ENCODE results near the gene ETV5. TPM values are rescaled to one million over a fixed set of nuclear protein-coding genes. Genes with fewer than 3 reads are reported as not detected.

The ETV5 gene
- total and polyA plus RNA-seq, 7 experiments from 2014 or later, result 0.56 to 2.3 (median 0.97) TPM; not detected in 3

DNA sequence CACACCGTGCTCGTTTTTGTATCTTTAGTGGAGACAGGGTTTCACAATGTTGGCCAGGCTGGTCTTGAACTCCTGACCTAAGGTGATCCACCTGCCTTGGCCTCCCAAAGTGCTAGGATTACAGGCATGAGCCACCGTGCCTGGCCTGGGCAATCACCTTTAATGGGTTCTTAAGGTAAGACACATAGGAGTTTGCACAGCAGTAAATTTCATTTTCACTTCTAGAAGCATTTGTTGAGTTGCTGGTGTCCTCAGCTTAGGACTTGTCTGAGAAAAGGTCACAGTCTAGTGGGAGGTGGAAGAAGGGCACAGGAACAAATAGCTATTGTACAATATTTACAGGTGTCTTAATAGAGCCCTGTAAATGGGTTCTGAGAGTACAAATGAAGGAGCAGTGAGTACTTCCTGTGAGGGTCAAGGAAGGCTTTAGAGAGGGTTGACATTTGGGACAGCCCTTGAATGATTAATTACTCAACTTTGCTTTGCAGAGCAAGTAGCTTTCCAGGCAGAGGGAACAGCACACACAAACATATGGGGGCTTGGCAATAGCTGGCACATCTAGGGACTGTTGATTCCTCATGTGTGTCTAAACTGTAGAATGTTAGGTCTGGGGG lies 8.7 kb upstream of the ETV5 start:
- no peaks in the 10 kb centered on the region for H3K4me1 ChIP-seq (ENCODE audit: control insufficient read depth in 2 of 2, insufficient read depth in 2 of 2, low read length in 2 of 2)
- Mint-ChIP-seq H3K4me3 (no peak overlapping the region), H3K36me3 (no peaks in the 10 kb centered on the region), H3K4me1 (no peaks in the 10 kb centered on the region), H3K27me3 (peaks cover 62 to 71% (median 69%) of the 10 kb centered on the region in 5 donors), H3K9me3 (peaks cover 0 to 5% (median 0%) of the 10 kb centered on the region in 11 donors), H3K27ac (no peak overlapping the region)
- intact Hi-C loops (cut with micrococcal nuclease), result no loop called here
- ATAC-seq (no peak), DNase-seq (no peak)
- no peaks in the 10 kb centered on the region for H3K27me3 ChIP-seq (ENCODE audit: control insufficient read depth in 2 of 2, insufficient read depth in 2 of 2, low read length in 2 of 2)
- H3K27ac ChIP-seq (ENCODE audit: low read depth, low read length), result no peak overlapping the region
- CTCF ChIA-PET, result no interaction called here
- H3K9me3 ChIP-seq (ENCODE audit: control insufficient read depth in 2 of 3, low read length in 3 of 3), result no peaks in the 10 kb centered on the region
- no peaks in the 10 kb centered on the region for H3K36me3 ChIP-seq (ENCODE audit: control insufficient read depth in 2 of 3, insufficient read depth in 3 of 3, low read length in 3 of 3)
- POLR2A ChIA-PET, result no interaction called here
- no peak overlapping the region for H3K4me3 ChIP-seq (ENCODE audit: low read length)

DNA sequence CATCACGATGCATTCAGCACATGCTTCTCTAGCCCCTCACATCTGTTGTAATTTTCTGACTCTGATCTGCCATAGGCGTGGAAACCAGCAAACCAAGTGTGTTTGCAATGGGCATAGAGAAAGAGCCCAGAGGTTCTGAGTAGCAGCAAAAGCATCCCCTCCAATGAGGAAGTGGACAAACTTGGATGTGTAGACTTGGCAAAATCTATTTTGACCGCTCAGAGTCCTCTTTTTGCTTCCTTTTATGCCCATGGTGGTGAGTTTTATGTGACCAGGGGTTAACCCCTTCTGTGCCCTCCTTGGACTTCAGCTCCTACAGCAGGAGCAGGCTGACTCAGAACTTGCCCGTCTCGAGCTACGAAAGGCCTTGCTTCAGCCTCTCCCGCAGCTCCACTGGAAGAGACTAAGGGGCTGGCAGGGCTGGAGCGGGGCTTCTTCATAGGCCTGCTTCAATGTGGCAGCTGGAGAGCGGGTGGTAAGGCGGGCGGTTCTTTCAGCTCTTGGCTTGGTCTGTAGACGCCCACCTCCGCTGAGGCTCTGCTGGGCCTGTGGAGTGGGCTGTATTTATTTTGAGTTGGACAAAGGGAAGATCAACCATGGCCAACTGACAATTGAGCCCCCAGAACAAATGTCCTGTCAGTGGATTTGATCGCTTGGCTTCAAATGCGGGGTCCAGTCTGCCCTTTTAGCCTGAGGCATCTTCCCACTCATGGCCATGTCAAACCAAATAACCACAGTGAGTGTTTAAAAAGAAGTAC lies 6.5 kb upstream of the ETV5 start:
- DNase-seq (no peak), ATAC-seq (no peak)
- H3K36me3 Mint-ChIP-seq, result no peaks in the 10 kb centered on the region
- H3K4me1 ChIP-seq (ENCODE audit: control insufficient read depth in 2 of 2, insufficient read depth in 2 of 2, low read length in 2 of 2), result peaks cover 1 to 7% of the 10 kb centered on the region in 2 donors
- peaks cover 7 to 10% (median 8%) of the 10 kb centered on the region in 7 donors for H3K4me1 Mint-ChIP-seq
- no peaks in the 10 kb centered on the region for H3K36me3 ChIP-seq (ENCODE audit: control insufficient read depth in 2 of 3, insufficient read depth in 3 of 3, low read length in 3 of 3)
- H3K27ac ChIP-seq (ENCODE audit: low read depth, low read length), result no peak overlapping the region
- intact Hi-C loops (cut with micrococcal nuclease), result no loop called here
- no peak overlapping the region for H3K4me3 Mint-ChIP-seq
- no peak overlapping the region for H3K4me3 ChIP-seq (ENCODE audit: low read length)
- ChIA-PET POLR2A (no interaction called here), CTCF (no interaction called here)
- H3K27me3 ChIP-seq (ENCODE audit: control insufficient read depth in 2 of 2, insufficient read depth in 2 of 2, low read length in 2 of 2), result peaks cover 5 to 9% of the 10 kb centered on the region in 2 donors
- H3K27ac Mint-ChIP-seq, result no peak overlapping the region
- no peaks in the 10 kb centered on the region for H3K9me3 ChIP-seq (ENCODE audit: control insufficient read depth in 2 of 3, low read length in 3 of 3)
- H3K27me3 Mint-ChIP-seq, result peaks cover 78 to 86% (median 81%) of the 10 kb centered on the region in 5 donors
- peaks cover 0 to 5% (median 0%) of the 10 kb centered on the region in 11 donors for H3K9me3 Mint-ChIP-seq

GRCh38 chr3:186110975-186111974 lies 2.4 kb upstream of the ETV5 start:
- DNase-seq (no peak), ATAC-seq (no peak)
- H3K4me3 Mint-ChIP-seq, result peak overlapping the region; percentile 33 to 94 (median 86)
- CTCF ChIA-PET, result no interaction called here
- H3K27ac Mint-ChIP-seq, result no peak overlapping the region
- peaks cover 82 to 91% (median 86%) of the 10 kb centered on the region in 5 donors for H3K27me3 Mint-ChIP-seq
- Histone ChIP-seq H3K27me3 (ENCODE audit: control insufficient read depth in 2 of 2, insufficient read depth in 2 of 2, low read length in 2 of 2) (peaks cover 18 to 44% of the 10 kb centered on the region in 2 donors), H3K27ac (ENCODE audit: low read depth, low read length) (no peak overlapping the region), H3K36me3 (ENCODE audit: control insufficient read depth in 2 of 3, insufficient read depth in 3 of 3, low read length in 3 of 3) (no peaks in the 10 kb centered on the region), H3K4me3 (ENCODE audit: low read length) (no peak overlapping the region), H3K9me3 (ENCODE audit: control insufficient read depth in 2 of 3, low read length in 3 of 3) (no peaks in the 10 kb centered on the region), H3K4me1 (ENCODE audit: control insufficient read depth in 2 of 2, insufficient read depth in 2 of 2, low read length in 2 of 2) (peaks cover 23 to 35% of the 10 kb centered on the region in 2 donors)
- peaks cover 0 to 5% (median 0%) of the 10 kb centered on the region in 11 donors for H3K9me3 Mint-ChIP-seq
- intact Hi-C loops (cut with micrococcal nuclease), result no loop called here
- POLR2A ChIA-PET, result no interaction called here
- peaks cover 34 to 38% (median 36%) of the 10 kb centered on the region in 7 donors for H3K4me1 Mint-ChIP-seq
- no peaks in the 10 kb centered on the region for H3K36me3 Mint-ChIP-seq

DNA sequence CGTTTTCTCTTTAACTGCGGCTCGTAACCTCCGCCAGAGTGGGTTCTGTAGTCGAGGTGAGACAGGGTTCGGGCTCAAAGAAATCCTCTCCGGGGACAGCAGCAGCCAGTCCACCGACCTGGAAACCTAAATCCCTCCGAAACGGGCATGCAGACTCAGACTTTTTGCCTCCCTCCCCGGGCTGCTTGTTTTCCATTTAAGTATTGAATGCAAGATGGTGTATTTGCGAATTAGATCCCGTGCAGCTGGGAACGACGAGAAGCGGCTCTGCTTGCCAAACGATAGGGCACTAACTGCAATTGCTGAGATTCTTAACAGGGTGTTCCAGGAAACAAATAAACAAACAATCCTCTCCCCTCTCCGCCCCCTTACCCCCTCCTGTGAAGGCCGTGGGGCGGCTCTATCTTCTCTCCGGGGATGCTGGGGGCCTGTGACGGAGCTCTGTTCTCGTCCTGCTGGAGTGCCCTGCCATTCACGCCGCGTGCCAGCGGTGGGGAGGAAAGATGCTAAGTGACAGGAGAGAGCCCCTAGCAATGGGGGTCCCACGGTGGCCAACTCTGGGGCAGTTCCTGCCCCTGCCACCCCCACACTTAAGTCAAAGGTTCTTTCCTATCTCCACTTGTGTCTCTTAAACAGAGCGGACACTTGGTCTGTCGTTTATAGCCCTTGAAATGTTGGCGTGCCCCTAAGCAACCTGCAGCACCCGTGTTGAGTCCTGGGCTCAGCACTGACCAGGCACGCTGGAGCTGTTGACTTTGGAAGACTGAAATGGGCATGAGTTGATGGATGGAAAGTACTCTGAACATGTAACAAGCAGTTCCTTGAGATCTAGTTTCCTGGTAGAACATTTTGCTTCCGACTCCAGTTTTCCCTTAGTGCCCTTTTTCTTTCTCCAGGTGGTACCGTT lies 1.3 kb upstream of the ETV5 start:
- H3K9me3 Mint-ChIP-seq, result peaks cover 0 to 5% (median 0%) of the 10 kb centered on the region in 11 donors
- H3K9me3 ChIP-seq (ENCODE audit: control insufficient read depth in 2 of 3, low read length in 3 of 3), result no peaks in the 10 kb centered on the region
- no peak overlapping the region for H3K27ac Mint-ChIP-seq
- CTCF ChIA-PET, result no interaction called here
- ATAC-seq (no peak), DNase-seq (peak in 2 of 9 donors; percentile 11 to 13)
- H3K27me3 Mint-ChIP-seq, result peaks cover 85 to 88% (median 87%) of the 10 kb centered on the region in 5 donors
- peaks cover 23 to 35% of the 10 kb centered on the region in 2 donors for H3K4me1 ChIP-seq (ENCODE audit: control insufficient read depth in 2 of 2, insufficient read depth in 2 of 2, low read length in 2 of 2)
- H3K36me3 ChIP-seq (ENCODE audit: control insufficient read depth in 2 of 3, insufficient read depth in 3 of 3, low read length in 3 of 3), result no peaks in the 10 kb centered on the region
- peaks cover 22 to 52% of the 10 kb centered on the region in 2 donors for H3K27me3 ChIP-seq (ENCODE audit: control insufficient read depth in 2 of 2, insufficient read depth in 2 of 2, low read length in 2 of 2)
- intact Hi-C loops (cut with micrococcal nuclease), result loop anchor here (2.0 to 10.0 kb wide), 14 partner anchors 42 to 717 kb away; partner anchors contain the start of genes SENP2 (in 2 of the 2), TBCCD1 (in 2 of the 2), TRA2B (in 2 of the 2) and EIF4A2 (in 1 of the 2)
- no peaks in the 10 kb centered on the region for H3K36me3 Mint-ChIP-seq
- H3K4me3 Mint-ChIP-seq, result peak overlapping the region; percentile 86 to 97 (median 90)
- H3K4me3 ChIP-seq (ENCODE audit: low read length), result peak overlapping the region; percentile 71
- no peak overlapping the region for H3K27ac ChIP-seq (ENCODE audit: low read depth, low read length)
- POLR2A ChIA-PET, result no interaction called here
- peaks cover 34 to 38% (median 38%) of the 10 kb centered on the region in 7 donors for H3K4me1 Mint-ChIP-seq

- H3K4me1 ChIP-seq (ENCODE audit: control insufficient read depth in 2 of 2, insufficient read depth in 2 of 2, low read length in 2 of 2), result peaks cover 23 to 35% of the 10 kb centered on the region in 2 donors
- H3K36me3 ChIP-seq (ENCODE audit: control insufficient read depth in 2 of 3, insufficient read depth in 3 of 3, low read length in 3 of 3), result no peaks in the 10 kb centered on the region
- intact Hi-C loops (cut with micrococcal nuclease), result loop anchor here (2.0 to 10.0 kb wide), 14 partner anchors 42 to 718 kb away; partner anchors contain the start of genes SENP2 (in 2 of the 2), TBCCD1 (in 2 of the 2), TRA2B (in 2 of the 2) and EIF4A2 (in 1 of the 2)
- ChIA-PET POLR2A (no interaction called here), CTCF (no interaction called here)
- no peaks in the 10 kb centered on the region for H3K9me3 ChIP-seq (ENCODE audit: control insufficient read depth in 2 of 3, low read length in 3 of 3)
- Mint-ChIP-seq H3K4me1 (peaks cover 34 to 38% (median 38%) of the 10 kb centered on the region in 7 donors), H3K36me3 (no peaks in the 10 kb centered on the region), H3K9me3 (peaks cover 0 to 5% (median 0%) of the 10 kb centered on the region in 11 donors), H3K27ac (peak overlapping the region in 1 of 9 donors; percentile 59), H3K4me3 (peak overlapping the region; percentile 85 to 97 (median 88)), H3K27me3 (peaks cover 82 to 87% (median 86%) of the 10 kb centered on the region in 5 donors)
- DNase-seq (peak in 4 of 9 donors; percentile 13 to 41 (median 25)), ATAC-seq (no peak)
- peak overlapping the region; percentile 71 for H3K4me3 ChIP-seq (ENCODE audit: low read length)
- H3K27me3 ChIP-seq (ENCODE audit: control insufficient read depth in 2 of 2, insufficient read depth in 2 of 2, low read length in 2 of 2), result peaks cover 22 to 54% of the 10 kb centered on the region in 2 donors
- no peak overlapping the region for H3K27ac ChIP-seq (ENCODE audit: low read depth, low read length)
Observed at GRCh38 chr3:186108106-186108940, 566 bp downstream of the ETV5 start.
